Endothelial cell of umbilical vein (primary cell): ENCODE results near the gene TMEM54. TPM values are rescaled to one million over a fixed set of nuclear protein-coding genes. Genes with fewer than 3 reads are reported as not detected.

Experiments used
- BruUV-seq: library from RNA; stranded (reverse); fragments of 400-500 nt; replicated peaks from 2 replicates; lab custom pipeline; 2021; lab: Mats Ljungman, UMichigan
- CTCF ChIA-PET: fragments of 300-600, 350-600 bp; sonication (Branson Sonifier 250); formaldehyde crosslinking; loops from one replicate; lab custom pipeline; 2021; ENCODE audit warnings: antibody characterized with exemption, inconsistent platforms; lab: Charles Lee
- POLR2A ChIA-PET: fragments of 300-600, 350-600 bp; sonication (Branson Sonifier 250); formaldehyde crosslinking; loops from one replicate; lab custom pipeline; 2021; ENCODE audit warnings: antibody characterized with exemption, inconsistent platforms; lab: Charles Lee
- DNase-seq: peaks from one replicate; pipeline ENCODE4 v3.0.0-alpha.2; 2011; ENCODE audit warnings: low read depth, low spot score
- FAIRE-seq: peaks from 2 replicates; lab custom pipeline; 2011; peaks lifted over from hg19 to GRCh38; lab: Jason Lieb, UNC
- H2AFZ ChIP-seq: 2 replicates; pipeline ENCODE4 v1.6.0; 2012; ENCODE audit warnings: low read depth, low read length, control low read depth, inconsistent platforms
- H3K27ac ChIP-seq: 2 replicates; pipeline ENCODE4 v1.5.1; 2011; ENCODE audit warnings: low read depth, mild to moderate bottlenecking, control low read depth, low read length, moderate library complexity; ENCODE audit not compliant: insufficient read depth
- H3K27me3 ChIP-seq, 2 experiments: 2 replicates each; pipeline versions ENCODE4 v1.6.0 to v1.6.1; 2011; ENCODE audit warnings: low read length in 2 of 2, mixed read lengths in 1 of 2; ENCODE audit not compliant: control insufficient read depth in 2 of 2, insufficient read depth in 2 of 2
- H3K36me3 ChIP-seq, 2 experiments: 2 replicates in 1 of 2; 3 replicates in 1 of 2; pipeline ENCODE4 v1.5.1; 2011; ENCODE audit warnings: low read length in 2 of 2, mild to moderate bottlenecking in 1 of 2, moderate library complexity in 1 of 2; ENCODE audit not compliant: control insufficient read depth in 2 of 2, insufficient read depth in 2 of 2; ENCODE audit errors: extremely low read depth in 1 of 2
- H3K4me1 ChIP-seq: 3 replicates; pipeline ENCODE4 v1.5.1; 2011; ENCODE audit warnings: mild to moderate bottlenecking, low read length; ENCODE audit not compliant: control insufficient read depth, insufficient read depth; ENCODE audit errors: extremely low read depth
- H3K4me2 ChIP-seq: 2 replicates; pipeline ENCODE4 v1.6.1; 2011; ENCODE audit warnings: low read length, control low read depth, mixed read lengths; ENCODE audit not compliant: insufficient read depth
- H3K4me3 ChIP-seq, 3 experiments: fragments of 200-600 bp in 1 of 3; sonication (generic), shearing (Covaris generic) in 1 of 3; replicated peaks in 1 of 3; 2 replicates each; pipeline ENCODE4 v1.5.1; 2011 to 2016; ENCODE audit warnings: control low read depth in 3 of 3, low read length in 3 of 3, mild to moderate bottlenecking in 2 of 3, inconsistent platforms in 1 of 3, low read depth in 1 of 3, moderate library complexity in 1 of 3; ENCODE audit not compliant: insufficient read depth in 1 of 3
- H3K79me2 ChIP-seq: 2 replicates; pipeline ENCODE4 v1.6.0; 2012; ENCODE audit warnings: low read length, inconsistent platforms; ENCODE audit not compliant: control insufficient read depth, insufficient read depth
- H3K9ac ChIP-seq: replicated peaks from 2 replicates; pipeline ENCODE3; 2011; ENCODE audit warnings: low read length, control low read depth; ENCODE audit not compliant: insufficient read depth; ENCODE audit errors: extremely low read depth
- H3K9me1 ChIP-seq: replicated peaks from 3 replicates; pipeline ENCODE4 v1.6.0; 2011; ENCODE audit warnings: mild to moderate bottlenecking, low read length; ENCODE audit not compliant: control insufficient read depth, insufficient read depth; ENCODE audit errors: extremely low read depth
- H3K9me3 ChIP-seq: replicated peaks from 2 replicates; pipeline ENCODE4 v1.5.1; 2012; ENCODE audit warnings: low read length, inconsistent platforms; ENCODE audit not compliant: control insufficient read depth, insufficient read depth
- H4K20me1 ChIP-seq: replicated peaks from 2 replicates; pipeline ENCODE3; 2011; ENCODE audit warnings: mild to moderate bottlenecking, low read length; ENCODE audit not compliant: control insufficient read depth, insufficient read depth; ENCODE audit errors: extremely low read depth
- CTCF ChIP-seq, 2 donors: IDR thresholded peaks; 1 replicate in 1 of 2; 2 replicates in 1 of 2; pipeline ENCODE4 v1.5.1; 2011; ENCODE audit warnings: low read length in 2 of 2, mild to moderate bottlenecking in 2 of 2, moderate library complexity in 2 of 2, control low read depth in 1 of 2, inconsistent platforms in 1 of 2, low read depth in 1 of 2; ENCODE audit not compliant: insufficient read depth in 1 of 2; ENCODE audit errors: extremely low read depth in 1 of 2
- EZH2 ChIP-seq: IDR thresholded peaks from 2 replicates; pipeline ENCODE4 v1.6.1; 2012; ENCODE audit warnings: borderline replicate concordance, low read depth, mild to moderate bottlenecking, moderate library complexity, low read length, inconsistent platforms; ENCODE audit not compliant: severe bottlenecking
- FOS ChIP-seq: IDR thresholded peaks from 2 replicates; pipeline ENCODE4 v1.6.1; 2011; ENCODE audit warnings: mild to moderate bottlenecking, low read length, moderate library complexity, borderline replicate concordance; ENCODE audit not compliant: insufficient read depth
- GATA2 ChIP-seq: IDR thresholded peaks from 2 replicates; pipeline ENCODE4 v1.7.0; 2011; ENCODE audit warnings: low read depth, mild to moderate bottlenecking, moderate library complexity, mixed read lengths, low read length; ENCODE audit not compliant: insufficient read length, insufficient read depth
- JUN ChIP-seq: IDR thresholded peaks from 2 replicates; pipeline ENCODE4 v1.6.1; 2011; ENCODE audit warnings: borderline replicate concordance, low read depth; ENCODE audit not compliant: insufficient read length, insufficient read depth
- MAX ChIP-seq: IDR thresholded peaks from 2 replicates; pipeline ENCODE4 v1.6.1; 2011; ENCODE audit not compliant: insufficient read depth, insufficient read length
- MYC ChIP-seq: IDR thresholded peaks from one replicate; pipeline ENCODE4 v1.6.1; 2011; ENCODE audit warnings: mild to moderate bottlenecking, low read depth, low read length
- POLR2A ChIP-seq: IDR thresholded peaks from 2 replicates; pipeline ENCODE4 v1.6.1; 2012; ENCODE audit warnings: low read depth, mild to moderate bottlenecking, control low read depth, low read length
- POLR2AphosphoS5 ChIP-seq: IDR thresholded peaks from 2 replicates; pipeline ENCODE4 v1.6.1; 2012; ENCODE audit warnings: low read depth, mild to moderate bottlenecking, control low read depth, low read length, moderate library complexity; ENCODE audit not compliant: insufficient read depth
- dilution Hi-C: fragments of 300-500 bp; cut with MboI; formaldehyde crosslinking; loops from one replicate; pipeline ENCODE4 v1.15.0; 2019; ENCODE audit warnings: low sequenced_read_pairs; ENCODE audit not compliant: extremely low pct_ligation_motif_present
- intact Hi-C: fragments of 100-400 bp; cut with micrococcal nuclease; formaldehyde crosslinking; loops from one replicate; pipeline ENCODE4 v1.10.0; 2022
- polyA plus RNA-seq, 4 experiments: library from polyadenylated mRNA; depleted of rRNA in 3 of 4; stranded (reverse) in 3 of 4; unstranded in 1 of 4; fragments of >200 nt; gene quantifications; 2 replicates each; pipeline versions ENCODE4 v1.2.1 to v1.2.3, GENCODE V29; 2011 to 2012; ENCODE audit warnings: missing spikeins in 1 of 4
- total RNA-seq: library from RNA; stranded (reverse); gene quantifications from 2 replicates; pipeline ENCODE4 v1.2.3, GENCODE V29; 2021

Gene TMEM54
- total and polyA plus RNA-seq, 2 donors (not counting 3 experiments of a cell fraction or from before 2014, with no cell fraction given): 23.6 to 77.2 TPM

- DNase-seq (no peak), FAIRE-seq (no peak)
- Histone ChIP-seq H3K9me3 (no peaks in the 10 kb centered on the region), H3K4me1 (no peaks in the 10 kb centered on the region), H3K79me2 (no peaks in the 10 kb centered on the region), H2AFZ (no peak overlapping the region), H3K27ac (no peak overlapping the region), H3K36me3 (no peaks in the 10 kb centered on the region), H4K20me1 (no peaks in the 10 kb centered on the region), H3K9me1 (no peaks in the 10 kb centered on the region), H3K27me3 (peaks cover 0 to 3% of the 10 kb centered on the region in 2 experiments), H3K4me3 (no peak overlapping the region), H3K4me2 (no peak overlapping the region), H3K9ac (no peak overlapping the region)
- no TSS peak for BruUV-seq
- TF ChIP-seq POLR2A: no peak
- no peak for TF ChIP-seq POLR2AphosphoS5
- TF ChIP-seq MAX: no peak
- TF ChIP-seq GATA2: no peak
- TF ChIP-seq MYC: no peak
- no peak for TF ChIP-seq CTCF (IDR thresholded peaks at IDR 0.05; ENCODE audit: extremely low read depth in 1 of 2, insufficient read depth in 1 of 2, low read depth in 1 of 2, low read length in 2 of 2)
- ChIA-PET CTCF (no interaction called here), POLR2A (no interaction called here)
- dilution Hi-C loops: no loop called here
- intact Hi-C loops: no loop called here
Measured at GRCh38 chr1:32910319-32910718, 9.1 kb upstream of the TMEM54 start.

- Histone ChIP-seq H3K9ac (no peak overlapping the region), H3K27ac (no peak overlapping the region), H3K27me3 (peaks cover 0 to 3% of the 10 kb centered on the region in 2 experiments), H4K20me1 (no peaks in the 10 kb centered on the region), H2AFZ (peak overlapping the region; percentile 44), H3K36me3 (no peaks in the 10 kb centered on the region), H3K79me2 (no peaks in the 10 kb centered on the region), H3K4me1 (no peaks in the 10 kb centered on the region), H3K4me2 (no peak overlapping the region), H3K9me1 (no peaks in the 10 kb centered on the region), H3K4me3 (no peak overlapping the region), H3K9me3 (no peaks in the 10 kb centered on the region)
- no TSS peak for BruUV-seq
- TF ChIP-seq JUN (no peak), GATA2 (no peak), POLR2AphosphoS5 (no peak), MYC (no peak), POLR2A (no peak), CTCF (IDR thresholded peaks at IDR 0.05; ENCODE audit: extremely low read depth in 1 of 2, insufficient read depth in 1 of 2, low read depth in 1 of 2, low read length in 2 of 2) (no peak), EZH2 (no peak), MAX (no peak), FOS (no peak)
- no peak for DNase-seq
- dilution Hi-C loops (no loop called here), intact Hi-C loops (no loop called here)
- ChIA-PET CTCF (interaction anchor here (0.7 to 2.1 kb wide), 8 partner anchors 10 to 179 kb away, joined by 3 to 6 read pairs (median 4); no protein-coding TSS in a partner anchor), POLR2A (no interaction called here)
- peak; percentile 21 for FAIRE-seq
Measured at GRCh38 chr1:32907435-32907834, 6.2 kb upstream of the TMEM54 start.
